ENCODE measurements around the gene NEK1. TPM values are rescaled to one million over a fixed set of nuclear protein-coding genes. Genes with fewer than 3 reads are reported as not detected.
"Not testable (repeated sequence)": the region's sequence is repeated elsewhere in the genome, so short reads cannot be mapped to it uniquely, and the experiment has no call there.

NEK1 gene
- total RNA-seq, 1 donor from 2014 or later, result 9.1 TPM

DNA sequence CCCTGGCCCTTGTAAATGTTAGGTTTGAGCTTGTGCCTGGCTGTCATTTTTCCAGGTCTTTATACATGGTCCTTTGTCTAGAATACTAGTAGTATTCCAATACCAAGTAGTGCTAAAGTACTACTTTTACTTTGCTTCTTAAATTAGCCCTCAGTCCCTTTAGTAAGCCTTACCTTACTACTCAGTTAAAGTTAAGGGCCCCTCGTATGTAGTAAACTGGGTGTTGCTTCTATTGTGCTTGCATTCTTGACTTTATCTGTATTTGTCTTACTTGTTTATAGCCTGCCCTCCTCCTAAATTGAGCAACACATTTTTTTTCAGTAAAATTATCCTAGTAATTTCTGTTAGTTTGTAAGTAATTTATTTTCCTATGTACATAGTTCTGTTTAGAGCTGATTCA lies 33.2 kb upstream of the NEK1 start:
- intact Hi-C loops (cut with micrococcal nuclease), result no loop called here
- Mint-ChIP-seq H3K4me3 (no peak overlapping the region), H3K9me3 (no peaks in the 10 kb centered on the region), H3K27me3 (ENCODE audit: insufficient read depth) (no peaks in the 10 kb centered on the region), H3K27ac (no peak overlapping the region), H3K4me1 (ENCODE audit: low read depth) (no peaks in the 10 kb centered on the region), H3K36me3 (ENCODE audit: low read depth) (peaks cover 18% of the 10 kb centered on the region)
- DNase-seq (ENCODE audit: low spot score), result no peak

- peaks cover 23% of the 10 kb centered on the region for H3K36me3 Mint-ChIP-seq (ENCODE audit: low read depth)
- no peak for DNase-seq (ENCODE audit: low spot score)
- intact Hi-C loops (cut with micrococcal nuclease), result no loop called here
- H3K9me3 Mint-ChIP-seq, result no peaks in the 10 kb centered on the region
- no peaks in the 10 kb centered on the region for H3K27me3 Mint-ChIP-seq (ENCODE audit: insufficient read depth)
- H3K4me1 Mint-ChIP-seq (ENCODE audit: low read depth), result no peaks in the 10 kb centered on the region
- H3K4me3 Mint-ChIP-seq, result no peak overlapping the region
- H3K27ac Mint-ChIP-seq, result no peak overlapping the region
Measured at GRCh38 chr4:169644802-169645201, 32.4 kb upstream of the NEK1 start.

DNA sequence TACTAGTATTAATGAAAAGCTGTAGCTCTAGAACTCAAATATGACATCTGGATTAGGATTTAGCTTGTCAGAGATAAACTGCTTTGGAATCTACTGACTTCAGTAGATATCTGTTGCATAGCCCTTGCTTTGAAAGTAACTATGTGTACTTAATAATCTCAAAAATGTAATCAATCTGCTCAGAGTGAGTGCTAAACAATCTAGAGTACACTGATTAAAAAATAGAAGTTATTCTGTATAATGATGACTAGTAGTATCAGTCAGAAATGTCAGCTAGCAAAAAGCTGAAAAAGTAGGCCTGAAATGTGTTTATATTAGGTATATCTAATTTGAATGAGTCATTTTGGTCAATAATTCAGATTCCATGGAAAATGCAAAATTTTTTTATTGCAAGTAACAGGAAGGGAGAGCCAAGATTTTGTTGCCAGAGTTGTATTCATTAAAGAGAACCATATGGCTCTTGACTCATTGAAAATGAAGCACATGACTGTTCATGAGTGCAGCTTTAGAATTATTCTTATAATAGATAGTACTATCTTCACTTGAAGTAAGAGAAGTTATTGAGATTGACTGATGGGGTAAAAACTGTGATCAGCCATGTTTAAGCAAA lies 28.0 kb upstream of the NEK1 start:
- Mint-ChIP-seq H3K36me3 (ENCODE audit: low read depth) (peaks cover 46% of the 10 kb centered on the region), H3K27ac (no peak overlapping the region), H3K9me3 (no peaks in the 10 kb centered on the region), H3K27me3 (ENCODE audit: insufficient read depth) (no peaks in the 10 kb centered on the region), H3K4me1 (ENCODE audit: low read depth) (peaks cover 12% of the 10 kb centered on the region), H3K4me3 (no peak overlapping the region)
- DNase-seq (ENCODE audit: low spot score), result no peak
- intact Hi-C loops (cut with micrococcal nuclease), result no loop called here

DNA sequence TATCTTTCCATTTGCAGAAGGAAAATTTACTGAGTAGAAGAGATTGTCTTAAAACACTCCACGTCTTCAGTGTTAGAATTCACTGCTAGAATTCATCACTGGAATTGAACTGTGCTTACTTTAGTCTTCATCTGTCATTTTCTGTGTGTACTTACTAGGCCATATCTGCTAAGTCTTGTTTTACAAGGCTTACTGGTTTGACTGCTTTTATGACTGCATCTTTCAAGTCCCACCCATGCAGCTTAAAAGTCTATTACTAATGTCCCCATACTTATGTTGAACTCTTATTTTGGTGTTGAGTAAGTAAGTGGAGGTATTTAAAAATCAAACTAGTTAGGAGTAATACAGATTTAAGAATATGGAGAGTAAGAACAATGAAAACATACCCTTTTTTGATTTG lies 22.6 kb upstream of the NEK1 start:
- Mint-ChIP-seq H3K27me3 (ENCODE audit: insufficient read depth) (no peaks in the 10 kb centered on the region), H3K36me3 (ENCODE audit: low read depth) (peaks cover 40% of the 10 kb centered on the region), H3K4me3 (no peak overlapping the region), H3K4me1 (ENCODE audit: low read depth) (peaks cover 19% of the 10 kb centered on the region), H3K9me3 (no peaks in the 10 kb centered on the region), H3K27ac (no peak overlapping the region)
- intact Hi-C loops (cut with micrococcal nuclease), result no loop called here
- DNase-seq (ENCODE audit: low spot score), result no peak

GRCh38 chr4:169632896-169633295 lies 20.5 kb upstream of the NEK1 start:
- no peak for DNase-seq (ENCODE audit: low spot score)
- Mint-ChIP-seq H3K36me3 (ENCODE audit: low read depth) (peaks cover 22% of the 10 kb centered on the region), H3K4me3 (no peak overlapping the region), H3K9me3 (no peaks in the 10 kb centered on the region), H3K27me3 (ENCODE audit: insufficient read depth) (no peaks in the 10 kb centered on the region), H3K4me1 (ENCODE audit: low read depth) (peaks cover 15% of the 10 kb centered on the region), H3K27ac (no peak overlapping the region)
- intact Hi-C loops (cut with micrococcal nuclease), result no loop called here

DNA sequence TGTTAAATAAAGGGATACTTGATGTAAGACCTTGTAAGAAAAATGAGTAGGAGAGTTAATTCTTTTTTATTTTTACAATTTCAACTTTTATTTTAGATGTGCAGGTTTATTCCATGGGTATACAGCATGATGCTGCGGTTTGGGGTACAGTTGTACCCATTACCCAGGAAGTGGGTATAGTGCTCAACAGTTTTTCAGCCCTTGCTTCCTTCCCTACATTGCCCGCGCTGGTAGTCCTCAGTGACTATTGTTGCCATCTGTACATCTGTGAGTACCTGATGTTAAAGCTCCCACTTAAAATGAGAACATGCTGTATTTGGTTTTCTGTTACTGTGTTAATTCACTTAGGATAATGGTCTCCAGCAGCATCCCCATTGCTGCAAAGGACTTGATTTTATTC lies 17.7 kb upstream of the NEK1 start:
- Mint-ChIP-seq H3K27me3 (ENCODE audit: insufficient read depth) (no peaks in the 10 kb centered on the region), H3K36me3 (ENCODE audit: low read depth) (peaks cover 9% of the 10 kb centered on the region), H3K27ac (no peak overlapping the region), H3K4me3 (no peak overlapping the region), H3K9me3 (no peaks in the 10 kb centered on the region), H3K4me1 (ENCODE audit: low read depth) (peaks cover 30% of the 10 kb centered on the region)
- DNase-seq (ENCODE audit: low spot score), result no peak
- intact Hi-C loops (cut with micrococcal nuclease), result no loop called here

- Mint-ChIP-seq H3K27ac (no peak overlapping the region), H3K27me3 (ENCODE audit: insufficient read depth) (no peaks in the 10 kb centered on the region)
- intact Hi-C loops (cut with micrococcal nuclease), result no loop called here
Measured at GRCh38 chr4:169628579-169628978, 16.2 kb upstream of the NEK1 start.

DNA sequence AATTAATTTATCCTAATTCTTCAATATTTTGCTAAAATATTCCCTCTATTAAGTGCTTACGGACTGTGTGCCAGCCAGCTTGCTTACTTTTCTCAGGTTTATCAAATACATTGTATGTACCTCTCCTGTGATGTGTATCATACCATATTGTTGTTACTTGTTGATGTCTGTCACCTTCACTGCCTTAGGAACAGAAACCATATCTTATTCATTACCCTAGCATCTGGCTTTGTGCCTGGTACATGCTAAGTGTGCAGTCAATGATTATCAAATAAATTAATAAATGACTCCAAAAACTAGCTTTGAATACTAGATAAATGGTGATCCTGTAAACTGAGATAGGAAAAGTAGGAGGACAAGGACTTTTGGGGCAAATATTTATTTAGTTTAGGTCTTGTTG lies 14.9 kb upstream of the NEK1 start:
- DNase-seq (ENCODE audit: low spot score), result no peak
- intact Hi-C loops (cut with micrococcal nuclease), result no loop called here
- Mint-ChIP-seq H3K27me3 (ENCODE audit: insufficient read depth) (no peaks in the 10 kb centered on the region), H3K9me3 (no peaks in the 10 kb centered on the region), H3K4me1 (ENCODE audit: low read depth) (peaks cover 48% of the 10 kb centered on the region), H3K27ac (no peak overlapping the region), H3K36me3 (ENCODE audit: low read depth) (peaks cover 10% of the 10 kb centered on the region), H3K4me3 (no peak overlapping the region)

More at GRCh38 chr4:169628579-169628978, 16.2 kb upstream of the NEK1 start:
- no peak overlapping the region for H3K4me3 Mint-ChIP-seq
- H3K36me3 Mint-ChIP-seq (ENCODE audit: low read depth), result peaks cover 9% of the 10 kb centered on the region
- no peaks in the 10 kb centered on the region for H3K9me3 Mint-ChIP-seq
- peaks cover 35% of the 10 kb centered on the region for H3K4me1 Mint-ChIP-seq (ENCODE audit: low read depth)
- DNase-seq (ENCODE audit: low spot score), result no peak

- Mint-ChIP-seq H3K27me3 (ENCODE audit: insufficient read depth) (no peaks in the 10 kb centered on the region), H3K36me3 (ENCODE audit: low read depth) (peaks cover 8% of the 10 kb centered on the region), H3K4me1 (ENCODE audit: low read depth) (peaks cover 50% of the 10 kb centered on the region), H3K4me3 (no peak overlapping the region), H3K27ac (peak overlapping the region; percentile 42), H3K9me3 (no peaks in the 10 kb centered on the region)
- DNase-seq (ENCODE audit: low spot score), result no peak
- intact Hi-C loops (cut with micrococcal nuclease), result no loop called here
Measured at GRCh38 chr4:169626331-169627282, 14.2 kb upstream of the NEK1 start.

DNA sequence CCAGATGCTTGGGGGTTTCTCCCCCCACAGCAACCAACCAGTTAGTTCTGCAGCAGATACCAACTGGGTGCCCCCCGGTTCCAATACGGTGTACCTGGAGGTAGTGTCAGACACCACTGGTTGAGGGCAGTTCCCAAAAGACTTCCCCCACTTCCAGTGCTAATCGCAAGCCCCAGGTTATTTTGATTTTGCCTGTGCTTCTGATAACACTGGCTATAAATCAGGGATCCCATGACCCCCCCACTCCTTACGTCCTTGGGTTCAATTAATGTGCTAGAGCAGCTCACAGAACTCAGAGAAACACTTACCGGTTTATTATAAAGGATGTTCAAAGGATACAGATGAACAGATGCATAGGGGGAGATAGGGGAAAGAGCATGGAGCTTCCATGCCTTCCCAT lies 13.5 kb upstream of the NEK1 start:
- Mint-ChIP-seq H3K27me3 (ENCODE audit: insufficient read depth) (no peaks in the 10 kb centered on the region), H3K4me3 (no peak overlapping the region), H3K36me3 (ENCODE audit: low read depth) (peaks cover 7% of the 10 kb centered on the region), H3K27ac (no peak overlapping the region), H3K4me1 (ENCODE audit: low read depth) (peaks cover 51% of the 10 kb centered on the region), H3K9me3 (no peaks in the 10 kb centered on the region)
- no peak for DNase-seq (ENCODE audit: low spot score)
- intact Hi-C loops (cut with micrococcal nuclease), result no loop called here

DNA sequence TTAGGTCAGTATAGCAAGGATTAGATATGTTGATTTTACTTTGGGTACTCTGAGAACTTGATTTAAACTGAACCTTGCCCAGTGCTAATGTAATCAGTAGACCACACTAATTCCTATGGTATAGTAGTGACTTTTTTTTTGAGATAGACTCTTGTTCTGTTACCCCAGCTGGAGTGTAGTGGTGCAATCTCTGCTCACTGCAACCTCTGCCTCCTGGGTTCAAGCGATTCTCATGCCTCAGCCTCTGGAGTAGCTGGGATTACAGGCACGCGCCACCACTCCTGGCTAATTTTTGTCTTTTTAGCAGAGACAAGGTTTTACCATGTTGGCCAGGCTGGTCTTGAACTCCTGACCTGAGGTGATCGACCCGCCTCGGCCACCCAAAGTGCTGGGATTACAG lies 11.6 kb upstream of the NEK1 start:
- not testable (repeated sequence) for DNase-seq (ENCODE audit: low spot score); H3K9me3 Mint-ChIP-seq; H3K27me3 Mint-ChIP-seq (ENCODE audit: insufficient read depth); H3K4me3 Mint-ChIP-seq; H3K36me3 Mint-ChIP-seq (ENCODE audit: low read depth); H3K27ac Mint-ChIP-seq
- intact Hi-C loops (cut with micrococcal nuclease), result loop anchor here (5.0 kb wide), 1 partner anchor 1112 kb away; no protein-coding TSS in a partner anchor
- peaks cover 59% of the 10 kb centered on the region for H3K4me1 Mint-ChIP-seq (ENCODE audit: low read depth)

DNA sequence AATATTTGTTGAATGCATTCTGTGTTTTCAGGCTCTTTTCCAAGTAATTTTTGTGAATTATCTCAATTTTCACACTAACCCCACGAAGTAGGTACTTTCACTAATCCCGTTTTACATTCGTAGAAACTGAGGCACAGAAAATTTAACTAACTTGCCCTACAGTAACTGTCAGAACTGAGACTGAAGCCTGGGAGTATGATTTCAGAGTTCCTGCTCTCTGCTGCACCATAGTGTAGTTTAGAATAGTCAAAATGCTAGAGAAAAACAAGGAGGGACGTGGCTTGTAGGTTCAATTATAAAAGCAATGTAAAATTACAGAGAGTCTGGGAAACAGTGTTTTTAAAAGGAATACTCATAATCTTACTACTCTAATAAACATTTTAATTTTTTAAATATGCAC lies 10.2 kb upstream of the NEK1 start:
- intact Hi-C loops (cut with micrococcal nuclease), result loop anchor here (1.0 to 5.0 kb wide), 2 partner anchors 38 to 1110 kb away; no protein-coding TSS in a partner anchor
- H3K27me3 Mint-ChIP-seq (ENCODE audit: insufficient read depth), result no peaks in the 10 kb centered on the region
- peak overlapping the region; percentile 84 for H3K4me3 Mint-ChIP-seq
- no peaks in the 10 kb centered on the region for H3K9me3 Mint-ChIP-seq
- H3K36me3 Mint-ChIP-seq (ENCODE audit: low read depth), result peaks cover 5% of the 10 kb centered on the region
- DNase-seq (ENCODE audit: low spot score), result no peak
- no peak overlapping the region for H3K27ac Mint-ChIP-seq
- H3K4me1 Mint-ChIP-seq (ENCODE audit: low read depth), result peaks cover 72% of the 10 kb centered on the region

Data from activated T-helper 1 cell treated with anti-CD3 and anti-CD28 coated beads, Interleukin-12 subunit alpha, Interleukin-12 subunit beta, Interleukin-2, Interleukin-4 antibody, amounts not matched to agents 30 ng/mL and 10 ng/mL and 1 ng/mL, durations not matched to agents 14 hours and 24 hours and 36 hours (primary cell).